ENCODE measurements around the gene DCANP1. TPM values are rescaled to one million over a fixed set of nuclear protein-coding genes. Genes with fewer than 3 reads are reported as not detected.

The DCANP1 gene
- polyA plus RNA-seq, 1 donor (not counting 4 experiments of a cell fraction or from before 2014, with no cell fraction given) = not detected

DNA sequence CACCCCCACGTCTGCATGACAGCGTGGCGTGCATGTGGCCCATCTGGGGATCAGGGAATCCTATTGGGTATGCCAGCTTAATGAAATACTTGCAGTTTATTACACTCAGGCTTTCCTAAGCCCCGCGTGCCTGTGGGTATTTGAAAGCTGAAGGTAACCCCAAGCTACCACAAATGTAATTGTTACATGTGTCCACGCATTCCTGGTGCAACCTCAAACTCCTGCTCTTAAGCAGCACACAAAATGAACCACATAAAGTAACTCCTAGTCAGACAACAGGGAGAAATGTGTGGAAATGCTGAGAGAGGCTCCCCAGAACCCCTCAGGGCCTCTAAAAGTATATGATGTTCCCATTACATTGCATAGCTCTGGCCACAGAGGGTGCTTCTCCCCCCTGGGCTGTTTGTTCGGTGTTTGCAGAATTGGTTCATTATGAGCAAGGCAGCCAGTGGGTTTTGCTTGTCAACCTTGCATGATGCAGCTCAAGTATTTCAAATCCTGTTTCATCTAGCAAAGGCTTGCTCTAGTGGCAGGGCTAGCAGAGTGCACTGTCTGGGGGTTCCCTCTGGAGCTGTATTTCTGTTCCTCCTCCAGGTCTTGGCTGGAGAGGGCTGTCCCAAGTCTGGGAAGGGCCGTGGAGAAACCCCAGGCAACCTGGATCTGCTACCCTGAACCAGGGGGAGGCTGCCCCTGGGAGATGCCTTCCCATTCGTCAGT, 1.8 kb upstream of the DCANP1 start:
- H3K9ac ChIP-seq (ENCODE audit: control insufficient read depth, extremely low read depth, insufficient read depth, low read length) = no peak overlapping the region
- dilution Hi-C loops (cut with MboI; ENCODE audit: extremely low pct_ligation_motif_present, low sequenced_read_pairs) = no loop called here
- FAIRE-seq = no peak
- no peak overlapping the region for H3K4me3 ChIP-seq (ENCODE audit: control insufficient read depth in 2 of 3, extremely low read depth in 1 of 3, insufficient read depth in 2 of 3, low read depth in 1 of 3, low read length in 3 of 3)
- peaks cover 41% of the 10 kb centered on the region for H3K27me3 ChIP-seq (ENCODE audit: control insufficient read depth, extremely low read depth, insufficient read depth, low read length)
- TF ChIP-seq, protein P1, sequence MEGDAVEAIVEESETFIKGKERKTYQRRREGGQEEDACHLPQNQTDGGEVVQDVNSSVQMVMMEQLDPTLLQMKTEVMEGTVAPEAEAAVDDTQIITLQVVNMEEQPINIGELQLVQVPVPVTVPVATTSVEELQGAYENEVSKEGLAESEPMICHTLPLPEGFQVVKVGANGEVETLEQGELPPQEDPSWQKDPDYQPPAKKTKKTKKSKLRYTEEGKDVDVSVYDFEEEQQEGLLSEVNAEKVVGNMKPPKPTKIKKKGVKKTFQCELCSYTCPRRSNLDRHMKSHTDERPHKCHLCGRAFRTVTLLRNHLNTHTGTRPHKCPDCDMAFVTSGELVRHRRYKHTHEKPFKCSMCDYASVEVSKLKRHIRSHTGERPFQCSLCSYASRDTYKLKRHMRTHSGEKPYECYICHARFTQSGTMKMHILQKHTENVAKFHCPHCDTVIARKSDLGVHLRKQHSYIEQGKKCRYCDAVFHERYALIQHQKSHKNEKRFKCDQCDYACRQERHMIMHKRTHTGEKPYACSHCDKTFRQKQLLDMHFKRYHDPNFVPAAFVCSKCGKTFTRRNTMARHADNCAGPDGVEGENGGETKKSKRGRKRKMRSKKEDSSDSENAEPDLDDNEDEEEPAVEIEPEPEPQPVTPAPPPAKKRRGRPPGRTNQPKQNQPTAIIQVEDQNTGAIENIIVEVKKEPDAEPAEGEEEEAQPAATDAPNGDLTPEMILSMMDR (optimal IDR thresholded peaks at IDR 0.05 in 1 of 3, IDR thresholded peaks at IDR 0.05 in 1 of 3, conservative IDR thresholded peaks at IDR 0.05 in 1 of 3; ENCODE audit: extremely low read depth in 1 of 3, insufficient read depth in 2 of 3, low read length in 3 of 3) = no peak
- TF ChIP-seq EZH2 (IDR thresholded peaks at IDR 0.05; ENCODE audit: low read length) = no peak
- no peaks in the 10 kb centered on the region for H3K79me2 ChIP-seq (ENCODE audit: control insufficient read depth, insufficient read depth, low read length)
- no peak for DNase-seq (ENCODE audit: low read depth, low spot score)
- no peaks in the 10 kb centered on the region for H3K9me3 ChIP-seq (ENCODE audit: control insufficient read depth, low read depth, low read length)
- no peaks in the 10 kb centered on the region for H3K4me1 ChIP-seq (ENCODE audit: control insufficient read depth, extremely low read depth, insufficient read depth, low read length)
- H2AFZ ChIP-seq (ENCODE audit: control insufficient read depth, low read length) = no peak overlapping the region
- H3K9me1 ChIP-seq (ENCODE audit: control insufficient read depth, extremely low read depth, insufficient read depth, low read length) = no peaks in the 10 kb centered on the region
- H3K36me3 ChIP-seq (ENCODE audit: control insufficient read depth in 2 of 2, extremely low read depth in 1 of 2, insufficient read depth in 2 of 2, low read length in 2 of 2) = no peaks in the 10 kb centered on the region
- H3K27ac ChIP-seq (ENCODE audit: control insufficient read depth, insufficient read depth, low read length) = no peak overlapping the region
- no peaks in the 10 kb centered on the region for H4K20me1 ChIP-seq (ENCODE audit: control insufficient read depth, extremely low read depth, insufficient read depth, low read length)
- no peak overlapping the region for H3K4me2 ChIP-seq (ENCODE audit: control insufficient read depth, extremely low read depth, insufficient read depth, low read depth, low read length)

DNA sequence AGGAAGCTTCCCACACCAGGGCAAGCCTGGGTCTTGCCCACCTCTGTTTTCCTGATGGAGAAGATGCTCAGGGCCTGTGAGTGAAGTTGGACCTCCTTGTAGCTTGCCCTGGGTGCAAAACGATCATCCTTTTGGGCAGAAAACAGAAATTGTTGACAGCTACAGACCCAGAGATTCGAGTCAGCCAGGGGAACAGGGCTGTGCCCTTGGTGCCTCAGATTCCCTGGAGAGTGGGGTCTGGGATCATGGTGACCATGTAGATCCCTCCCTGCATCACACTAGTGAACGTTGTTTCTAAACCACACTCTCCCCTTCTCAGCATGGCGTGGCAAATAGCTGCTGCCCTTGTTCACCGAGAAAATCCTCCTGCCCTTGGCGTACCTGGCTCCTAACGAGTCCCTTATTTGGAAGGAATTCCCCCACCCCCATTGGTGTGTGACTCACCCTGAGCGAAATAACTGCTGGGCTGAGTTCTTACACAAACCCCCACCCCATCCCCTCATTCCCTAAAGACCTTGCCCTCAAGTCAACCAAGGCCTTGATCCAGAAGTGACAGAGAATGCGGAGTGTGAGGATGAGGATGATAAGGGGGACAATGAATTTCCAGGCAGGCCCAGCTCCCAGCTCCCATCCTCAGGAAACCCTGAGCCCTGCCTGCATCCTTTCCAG, 1.1 kb upstream of the DCANP1 start:
- Histone ChIP-seq H3K4me1 (ENCODE audit: control insufficient read depth, extremely low read depth, insufficient read depth, low read length) (no peaks in the 10 kb centered on the region), H3K4me2 (ENCODE audit: control insufficient read depth, extremely low read depth, insufficient read depth, low read depth, low read length) (no peak overlapping the region), H4K20me1 (ENCODE audit: control insufficient read depth, extremely low read depth, insufficient read depth, low read length) (no peaks in the 10 kb centered on the region), H3K27ac (ENCODE audit: control insufficient read depth, insufficient read depth, low read length) (no peak overlapping the region), H3K9ac (ENCODE audit: control insufficient read depth, extremely low read depth, insufficient read depth, low read length) (no peak overlapping the region), H3K36me3 (ENCODE audit: control insufficient read depth in 2 of 2, extremely low read depth in 1 of 2, insufficient read depth in 2 of 2, low read length in 2 of 2) (no peaks in the 10 kb centered on the region), H3K27me3 (ENCODE audit: control insufficient read depth, extremely low read depth, insufficient read depth, low read length) (peaks cover 41% of the 10 kb centered on the region), H3K9me1 (ENCODE audit: control insufficient read depth, extremely low read depth, insufficient read depth, low read length) (no peaks in the 10 kb centered on the region), H2AFZ (ENCODE audit: control insufficient read depth, low read length) (no peak overlapping the region), H3K9me3 (ENCODE audit: control insufficient read depth, low read depth, low read length) (no peaks in the 10 kb centered on the region), H3K79me2 (ENCODE audit: control insufficient read depth, insufficient read depth, low read length) (no peaks in the 10 kb centered on the region), H3K4me3 (ENCODE audit: control insufficient read depth in 2 of 3, extremely low read depth in 1 of 3, insufficient read depth in 2 of 3, low read depth in 1 of 3, low read length in 3 of 3) (no peak overlapping the region)
- no peak for DNase-seq (ENCODE audit: low read depth, low spot score)
- FAIRE-seq = no peak
- no peak for TF ChIP-seq EZH2 (IDR thresholded peaks at IDR 0.05; ENCODE audit: low read length)
- TF ChIP-seq, protein P1 (optimal IDR thresholded peaks at IDR 0.05 in 1 of 3, IDR thresholded peaks at IDR 0.05 in 1 of 3, conservative IDR thresholded peaks at IDR 0.05 in 1 of 3; ENCODE audit: extremely low read depth in 1 of 3, insufficient read depth in 2 of 3, low read length in 3 of 3) = no peak
- dilution Hi-C loops (cut with MboI; ENCODE audit: extremely low pct_ligation_motif_present, low sequenced_read_pairs) = no loop called here

Data from keratinocyte (primary cell).